WERI-Rb-1 (cell line): ENCODE data around the gene ZBTB22.

Experiments used
- DNase-seq: peaks from one replicate; pipeline ENCODE4 v3.0.0-alpha.2; 2020
- H3K27ac ChIP-seq: fragments of 250-450 bp; sonication (Bioruptor Pico); 2 replicates; pipeline ENCODE4 v1.5.1; 2020; ENCODE audit warnings: mild to moderate bottlenecking, moderate library complexity
- H3K27me3 ChIP-seq: fragments of 250-450 bp; sonication (Bioruptor Pico); 2 replicates; pipeline ENCODE4 v1.5.1; 2021; ENCODE audit warnings: mild to moderate bottlenecking, low read depth, moderate library complexity; ENCODE audit not compliant: insufficient read depth, severe bottlenecking
- H3K36me3 ChIP-seq: fragments of 250-450 bp; sonication (Bioruptor Pico); 2 replicates; pipeline ENCODE4 v1.5.1; 2020; ENCODE audit warnings: mild to moderate bottlenecking, moderate library complexity
- H3K4me3 ChIP-seq: 2 replicates; pipeline ENCODE4 v1.5.1; 2011; ENCODE audit warnings: low read depth, mild to moderate bottlenecking, control low read depth, low read length
- H3K9me3 ChIP-seq: fragments of 250-450 bp; sonication (Bioruptor Pico); 2 replicates; pipeline ENCODE4 v1.5.1; 2021; ENCODE audit warnings: mild to moderate bottlenecking, moderate library complexity; ENCODE audit not compliant: severe bottlenecking
- TF ChIP-seq, protein P1 (sequence below): IDR thresholded peaks from 2 replicates; pipeline ENCODE4 v1.5.1; 2011; ENCODE audit warnings: low read depth, mild to moderate bottlenecking, control low read depth, inconsistent platforms, low read length

ZBTB22 gene

DNA sequence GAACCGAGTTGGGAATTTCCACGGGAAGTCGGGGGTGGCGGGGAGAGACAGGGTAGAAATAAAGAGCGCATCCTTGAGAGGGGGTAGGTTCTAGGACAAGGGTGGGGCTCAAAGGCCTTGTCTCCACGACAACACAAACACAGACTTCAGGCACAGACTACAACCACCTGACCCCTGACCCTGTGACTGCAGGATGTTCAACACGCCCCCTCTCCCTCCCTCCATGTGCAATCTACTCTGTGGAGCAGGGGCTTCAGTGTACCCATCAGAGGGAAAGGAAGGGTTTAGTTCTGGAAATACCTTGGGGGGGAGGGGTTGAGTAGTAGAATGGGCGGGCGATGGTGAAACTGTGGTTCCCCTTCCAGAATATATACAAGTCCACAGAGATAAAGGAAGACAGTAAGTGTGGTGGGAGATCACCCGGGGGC, 3.0 kb downstream of the ZBTB22 start:
- no peak overlapping the region for H3K4me3 ChIP-seq
- H3K36me3 ChIP-seq, result peaks cover 19% of the 10 kb centered on the region
- TF ChIP-seq, protein P1, sequence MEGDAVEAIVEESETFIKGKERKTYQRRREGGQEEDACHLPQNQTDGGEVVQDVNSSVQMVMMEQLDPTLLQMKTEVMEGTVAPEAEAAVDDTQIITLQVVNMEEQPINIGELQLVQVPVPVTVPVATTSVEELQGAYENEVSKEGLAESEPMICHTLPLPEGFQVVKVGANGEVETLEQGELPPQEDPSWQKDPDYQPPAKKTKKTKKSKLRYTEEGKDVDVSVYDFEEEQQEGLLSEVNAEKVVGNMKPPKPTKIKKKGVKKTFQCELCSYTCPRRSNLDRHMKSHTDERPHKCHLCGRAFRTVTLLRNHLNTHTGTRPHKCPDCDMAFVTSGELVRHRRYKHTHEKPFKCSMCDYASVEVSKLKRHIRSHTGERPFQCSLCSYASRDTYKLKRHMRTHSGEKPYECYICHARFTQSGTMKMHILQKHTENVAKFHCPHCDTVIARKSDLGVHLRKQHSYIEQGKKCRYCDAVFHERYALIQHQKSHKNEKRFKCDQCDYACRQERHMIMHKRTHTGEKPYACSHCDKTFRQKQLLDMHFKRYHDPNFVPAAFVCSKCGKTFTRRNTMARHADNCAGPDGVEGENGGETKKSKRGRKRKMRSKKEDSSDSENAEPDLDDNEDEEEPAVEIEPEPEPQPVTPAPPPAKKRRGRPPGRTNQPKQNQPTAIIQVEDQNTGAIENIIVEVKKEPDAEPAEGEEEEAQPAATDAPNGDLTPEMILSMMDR, result no peak
- H3K9me3 ChIP-seq, result no peaks in the 10 kb centered on the region
- H3K27ac ChIP-seq, result no peak overlapping the region
- H3K27me3 ChIP-seq, result no peaks in the 10 kb centered on the region
- DNase-seq, result no peak

DNA sequence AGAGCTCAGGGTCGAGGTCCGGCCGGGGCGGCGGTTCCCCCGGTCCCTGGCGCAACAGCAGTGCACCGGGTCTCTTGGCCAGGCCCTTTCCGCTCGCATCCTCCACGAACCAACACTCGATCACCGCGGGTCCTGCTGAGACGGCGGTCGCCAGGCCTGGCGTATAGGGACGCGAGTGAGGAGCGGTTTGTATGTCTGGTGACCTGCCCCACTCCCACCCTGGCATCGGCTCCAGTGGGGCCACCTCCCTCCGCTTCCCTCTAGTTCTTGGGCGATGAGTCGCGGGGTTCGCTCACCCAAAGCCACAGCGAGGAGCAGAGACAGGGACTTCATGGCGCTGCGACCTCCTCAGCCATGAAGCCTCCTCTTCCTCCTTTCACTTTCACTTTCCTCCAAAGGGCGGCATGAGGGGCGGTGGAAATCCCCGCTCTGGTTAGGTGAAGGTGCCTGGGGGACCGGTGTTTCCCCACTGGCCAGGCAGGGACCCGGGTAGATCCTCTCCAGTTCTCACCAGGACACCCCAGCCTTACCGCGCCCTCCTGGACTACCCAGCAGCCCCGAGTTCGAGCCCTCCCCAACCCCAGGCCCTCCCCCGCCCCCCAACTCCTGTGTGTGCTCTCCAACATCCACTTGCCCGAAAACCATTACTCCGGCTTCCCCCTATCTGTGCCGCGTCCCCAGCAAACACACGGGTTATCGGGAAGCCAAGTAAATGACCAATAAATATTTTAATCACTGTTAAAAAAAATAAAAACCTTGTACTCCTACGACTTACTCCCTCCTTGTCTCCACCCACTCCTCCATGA, 3.6 kb downstream of the ZBTB22 start, which contains the start of gene TAPBP:
Gene TAPBP, minus strand, starts transcription at position 370 of the 806 bp plus-strand sequence. Its CDS starts 37 bp downstream, at position 333.
- Histone ChIP-seq H3K27me3 (no peaks in the 10 kb centered on the region), H3K36me3 (peaks cover 13% of the 10 kb centered on the region), H3K9me3 (no peaks in the 10 kb centered on the region), H3K4me3 (peak within 1 kb of the TSS; percentile 56), H3K27ac (no peak within 1 kb of the TSS)
- TF ChIP-seq, protein P1, result no peak
- DNase-seq, result peak; percentile 47

DNA sequence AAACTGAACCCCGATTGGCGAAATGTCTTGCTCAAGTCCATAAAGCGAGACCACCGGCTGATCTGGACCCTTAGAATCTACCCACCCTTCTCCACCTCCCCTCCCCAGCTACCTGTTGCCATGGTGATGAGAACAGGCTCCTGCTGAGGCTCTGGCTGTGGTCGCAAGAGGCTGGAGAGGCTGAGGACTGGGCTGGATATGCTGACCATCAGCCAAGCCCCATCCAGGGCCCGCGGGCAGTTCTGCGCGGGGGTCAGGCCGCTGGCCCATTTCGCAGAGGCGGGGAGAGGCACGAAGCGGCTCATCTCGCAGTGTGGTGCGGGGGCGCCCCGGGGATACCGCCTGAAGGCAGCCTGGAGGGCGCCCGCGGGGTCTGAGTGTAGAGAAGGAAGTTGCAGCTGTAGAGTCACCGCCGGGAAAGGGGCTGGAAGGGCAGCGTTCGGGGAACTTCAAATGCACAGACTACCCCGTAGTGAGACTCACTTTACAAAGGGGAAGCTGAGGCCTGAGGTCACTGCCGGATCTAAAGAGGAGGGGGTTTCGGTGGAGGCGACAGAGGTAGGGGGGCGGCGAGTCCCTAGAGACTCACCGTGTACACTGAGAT, 4.3 kb downstream of the ZBTB22 start:
- H3K36me3 ChIP-seq, result peaks cover 7% of the 10 kb centered on the region; the same call in 1 of the 2 replicates
- H3K27me3 ChIP-seq, result no peaks in the 10 kb centered on the region
- no peaks in the 10 kb centered on the region for H3K9me3 ChIP-seq
- no peak overlapping the region for H3K27ac ChIP-seq
- DNase-seq, result no peak
- peak overlapping the region; percentile 56 for H3K4me3 ChIP-seq
- TF ChIP-seq, protein P1, result no peak

DNA sequence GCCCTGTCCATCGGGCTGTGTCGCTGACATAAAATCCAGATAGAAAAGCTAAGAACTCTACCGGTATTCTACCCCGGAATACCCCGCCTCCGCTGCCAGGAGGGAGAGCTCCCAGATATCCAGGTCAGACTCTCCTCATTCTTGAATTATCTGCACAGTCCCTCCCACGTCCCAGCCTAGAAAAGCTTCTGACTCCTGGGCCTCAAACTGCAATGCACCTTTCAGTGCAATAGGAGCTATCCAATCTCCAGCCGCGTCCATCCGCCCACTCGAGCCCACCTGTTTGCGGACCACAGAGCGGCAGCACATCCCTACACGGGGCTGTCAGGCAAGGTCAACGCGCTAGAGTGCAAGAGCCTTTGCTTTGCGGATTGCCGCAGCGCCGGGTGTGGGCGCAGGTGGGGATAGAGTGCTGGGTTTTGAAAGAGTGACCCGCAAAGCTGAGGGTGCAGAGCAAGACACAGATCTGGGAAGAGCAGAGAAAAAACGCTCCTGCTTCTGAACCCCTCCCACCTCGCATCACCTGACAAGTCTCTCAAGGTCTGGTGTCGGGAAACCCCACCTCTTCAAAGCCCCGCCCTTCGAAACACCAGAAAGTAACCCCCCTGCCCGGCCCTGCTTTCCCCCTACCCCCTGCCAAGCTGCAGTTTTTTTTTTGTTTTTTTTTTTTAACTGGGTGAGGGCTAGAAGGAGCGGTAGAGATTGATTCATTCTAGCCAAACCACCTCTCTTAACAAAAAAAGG, 5.0 kb downstream of the ZBTB22 start:
- no peaks in the 10 kb centered on the region for H3K9me3 ChIP-seq
- DNase-seq, result peak; percentile 89
- TF ChIP-seq, protein P1, result peak; percentile 32; the same call in 1 of the 2 replicates
- H3K4me3 ChIP-seq, result peak overlapping the region; percentile 56
- peaks cover 7% of the 10 kb centered on the region; the same call in 1 of the 2 replicates for H3K36me3 ChIP-seq
- H3K27ac ChIP-seq, result no peak overlapping the region
- no peaks in the 10 kb centered on the region for H3K27me3 ChIP-seq

DNA sequence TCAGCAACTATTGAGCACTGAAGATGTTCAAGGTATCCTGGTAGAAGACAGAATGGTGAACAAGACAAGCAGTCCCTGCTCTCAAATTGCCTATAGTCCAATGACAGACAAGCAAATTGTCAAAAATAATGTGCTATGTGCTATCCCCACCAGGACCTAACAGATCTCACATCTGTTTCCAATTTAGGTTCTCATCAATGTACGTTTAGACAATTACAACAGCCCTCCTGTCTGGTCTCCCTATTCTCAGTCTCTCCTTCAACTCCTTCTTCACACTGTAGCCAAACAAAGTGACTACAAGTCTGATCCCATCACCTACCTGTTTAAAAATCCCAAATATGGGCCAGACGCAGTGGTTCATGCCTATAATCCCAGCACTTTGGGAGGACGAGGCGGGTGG, 11.2 kb downstream of the ZBTB22 start:
- TF ChIP-seq, protein P1, result no peak
- Histone ChIP-seq H3K27ac (no peak overlapping the region), H3K9me3 (no peaks in the 10 kb centered on the region), H3K4me3 (no peak overlapping the region), H3K36me3 (no peaks in the 10 kb centered on the region), H3K27me3 (no peaks in the 10 kb centered on the region)
- no peak for DNase-seq
